H9 (cell line): ENCODE results near the gene EGFL6. TPM values are rescaled to one million over a fixed set of nuclear protein-coding genes. Genes with fewer than 3 reads are reported as not detected.

Experiments
- DNase-seq: peaks from one replicate; pipeline ENCODE4 v3.0.0-alpha.2; 2017
- H2AFZ ChIP-seq: one replicate; pipeline ENCODE4 v1.6.1; 2013; ENCODE audit warnings: mild to moderate bottlenecking, low read length, control low read depth, moderate library complexity
- H2AK5ac ChIP-seq: 2 replicates; pipeline ENCODE4 v1.6.1; 2013; ENCODE audit warnings: low read length, control low read depth, mixed read lengths; ENCODE audit not compliant: insufficient read length
- H2BK120ac ChIP-seq: one replicate; pipeline ENCODE4 v1.6.1; 2013; ENCODE audit warnings: low read depth, mild to moderate bottlenecking, low read length, control low read depth, inconsistent platforms; ENCODE audit not compliant: poor library complexity, severe bottlenecking
- H2BK12ac ChIP-seq: 2 replicates; pipeline ENCODE4 v1.6.1; 2013; ENCODE audit warnings: low read length, control low read depth, mixed read lengths, low read depth; ENCODE audit not compliant: insufficient read length
- H2BK15ac ChIP-seq: 2 replicates; pipeline ENCODE4 v1.6.1; 2013; ENCODE audit warnings: low read depth, low read length, control low read depth
- H2BK20ac ChIP-seq: one replicate; pipeline ENCODE4 v1.6.1; 2013; ENCODE audit warnings: low read depth, mild to moderate bottlenecking, low read length, control low read depth, inconsistent platforms; ENCODE audit not compliant: poor library complexity, severe bottlenecking
- H2BK5ac ChIP-seq: 2 replicates; pipeline ENCODE4 v1.6.1; 2013; ENCODE audit warnings: low read length, control low read depth, mixed read lengths; ENCODE audit not compliant: insufficient read length
- H3K14ac ChIP-seq: 2 replicates; pipeline ENCODE4 v1.6.1; 2013; ENCODE audit warnings: low read length, control low read depth; ENCODE audit not compliant: insufficient read depth
- H3K18ac ChIP-seq: 2 replicates; pipeline ENCODE4 v1.6.1; 2013; ENCODE audit warnings: low read depth, mild to moderate bottlenecking, mixed read lengths, low read length, control low read depth; ENCODE audit not compliant: insufficient read length
- H3K23ac ChIP-seq: 2 replicates; pipeline ENCODE4 v1.6.1; 2013; ENCODE audit warnings: low read length, control low read depth, mixed read lengths, low read depth; ENCODE audit not compliant: insufficient read length
- H3K23me2 ChIP-seq: 2 replicates; pipeline ENCODE4 v1.6.1; 2013; ENCODE audit warnings: low read depth, mild to moderate bottlenecking, mixed read lengths, low read length, control low read depth; ENCODE audit not compliant: insufficient read length, poor library complexity, severe bottlenecking
- H3K27ac ChIP-seq: 2 replicates; pipeline ENCODE4 v1.5.1; 2013; ENCODE audit warnings: low read length, control low read depth, mixed read lengths, low read depth; ENCODE audit not compliant: insufficient read length
- H3K27me3 ChIP-seq: 2 replicates; pipeline ENCODE4 v1.6.1; 2013; ENCODE audit warnings: low read length, control low read depth, inconsistent platforms; ENCODE audit not compliant: insufficient read depth
- H3K4ac ChIP-seq: 2 replicates; pipeline ENCODE4 v1.6.1; 2013; ENCODE audit warnings: low read depth, mild to moderate bottlenecking, control low read depth, inconsistent platforms, low read length, moderate library complexity
- H3K4me1 ChIP-seq: 2 replicates; pipeline ENCODE4 v1.6.1; 2013; ENCODE audit warnings: low read length, control low read depth, inconsistent platforms; ENCODE audit not compliant: insufficient read depth
- H3K4me2 ChIP-seq: 2 replicates; pipeline ENCODE4 v1.6.1; 2013; ENCODE audit warnings: low read length, control low read depth, mixed read lengths; ENCODE audit not compliant: insufficient read length, insufficient read depth
- H3K56ac ChIP-seq: 2 replicates; pipeline ENCODE4 v1.6.1; 2013; ENCODE audit warnings: low read depth, mild to moderate bottlenecking, mixed read lengths, low read length, control low read depth; ENCODE audit not compliant: insufficient read length
- H3K79me1 ChIP-seq: 2 replicates; pipeline ENCODE4 v1.6.1; 2013; ENCODE audit warnings: low read depth, mild to moderate bottlenecking, moderate library complexity, low read length, control low read depth, inconsistent platforms; ENCODE audit not compliant: insufficient read depth, poor library complexity, severe bottlenecking
- H3K79me2 ChIP-seq: 2 replicates; pipeline ENCODE4 v1.6.1; 2013; ENCODE audit warnings: low read length, control low read depth, inconsistent platforms; ENCODE audit not compliant: insufficient read depth
- H3K9ac ChIP-seq: 2 replicates; pipeline ENCODE4 v1.6.1; 2013; ENCODE audit warnings: low read length, control low read depth, mixed read lengths; ENCODE audit not compliant: insufficient read length; ENCODE audit errors: extremely low read depth
- H3K9me3 ChIP-seq: one replicate; pipeline ENCODE4 v1.6.1; 2013; ENCODE audit warnings: low read depth, low read length, inconsistent platforms; ENCODE audit not compliant: control insufficient read depth
- H3T11ph ChIP-seq: one replicate; pipeline ENCODE4 v1.6.1; 2013; ENCODE audit warnings: mild to moderate bottlenecking, low read length, control low read depth, inconsistent platforms
- H4K20me1 ChIP-seq: one replicate; pipeline ENCODE4 v1.6.1; 2013; ENCODE audit not compliant: control insufficient read depth, insufficient read length, insufficient read depth
- H4K5ac ChIP-seq: 2 replicates; pipeline ENCODE4 v1.6.1; 2013; ENCODE audit warnings: low read depth, mild to moderate bottlenecking, mixed read lengths, low read length, control low read depth; ENCODE audit not compliant: insufficient read length
- H4K8ac ChIP-seq: replicated peaks from 2 replicates; pipeline ENCODE4 v1.6.1; 2013; ENCODE audit warnings: low read length, control low read depth, mixed read lengths, low read depth; ENCODE audit not compliant: insufficient read length
- H4K91ac ChIP-seq: 2 replicates; pipeline ENCODE4 v1.6.1; 2013; ENCODE audit warnings: low read depth, mild to moderate bottlenecking, moderate library complexity, mixed read lengths, low read length, control low read depth; ENCODE audit not compliant: insufficient read length
- H3K27ac Mint-ChIP-seq, 3 experiments: 2 replicates in 2 of 3; 3 replicates in 1 of 3; pipeline ENCODE4 v1.8.0; 2020 to 2021; ENCODE audit warnings: mixed read lengths in 3 of 3, mild to moderate bottlenecking in 1 of 3, moderate library complexity in 1 of 3
- H3K27me3 Mint-ChIP-seq: 2 replicates; pipeline ENCODE4 v1.8.0; 2021; ENCODE audit warnings: low read depth, mild to moderate bottlenecking, moderate library complexity, mixed read lengths
- H3K36me3 Mint-ChIP-seq, 3 experiments: 2 replicates in 2 of 3; 3 replicates in 1 of 3; pipeline ENCODE4 v1.8.0; 2020 to 2021; ENCODE audit warnings: low read depth in 3 of 3, mixed read lengths in 3 of 3; ENCODE audit not compliant: insufficient read depth in 1 of 3
- H3K4me1 Mint-ChIP-seq, 2 experiments: 2 replicates each; pipeline ENCODE4 v1.8.0; 2020; ENCODE audit warnings: mixed read lengths in 2 of 2
- H3K4me3 Mint-ChIP-seq, 2 experiments: 2 replicates in 1 of 2; 3 replicates in 1 of 2; pipeline ENCODE4 v1.8.0; 2020 to 2021; ENCODE audit warnings: mild to moderate bottlenecking in 2 of 2, mixed read lengths in 2 of 2, moderate library complexity in 1 of 2
- H3K9me3 Mint-ChIP-seq, 2 experiments: 2 replicates in 1 of 2; 3 replicates in 1 of 2; pipeline ENCODE4 v1.8.0; 2020; ENCODE audit warnings: mild to moderate bottlenecking in 2 of 2, mixed read lengths in 2 of 2, moderate library complexity in 1 of 2
- CTCF ChIP-seq: fragments of 200-600 bp; sonication (generic); conservative IDR thresholded peaks from 3 replicates; pipeline ENCODE4 v1.8.0; 2021; ENCODE audit warnings: antibody characterized with exemption, mild to moderate bottlenecking
- WGBS: extraction: QIAGEN DNeasy Blood & Tissue Kit; methylation state at CpG from one replicate; pipeline ENCODE4 v1.1.7; 2013; ENCODE audit warnings: missing lambda C conversion rate, low lambda C conversion rate, mixed read lengths; ENCODE audit not compliant: insufficient read length; ENCODE audit errors: extremely low coverage; 5-methylcytosine and 5-hydroxymethylcytosine counted together
- total RNA-seq: library from RNA; stranded (reverse); gene quantifications from 2 replicates; pipeline ENCODE4 v1.2.1, GENCODE V29; 2021

Gene EGFL6
- total RNA-seq, 1 experiment from 2014 or later = 0.94 TPM

- H3K9me3 Mint-ChIP-seq = peaks cover 33 to 54% of the 10 kb centered on the region in 2 experiments
These were observed 81.7 kb downstream of the EGFL6 start for GRCh38 chrX:13651150-13651549.

More at GRCh38 chrX:13651150-13651549, 81.7 kb downstream of the EGFL6 start:
- H4K8ac ChIP-seq = no peak overlapping the region
- no peak overlapping the region for H3T11ph ChIP-seq
- no peak overlapping the region for H3K56ac ChIP-seq
- H2BK15ac ChIP-seq = no peak overlapping the region
- no CpG with 5 or more reads among the region's 3 CpGs for WGBS
- H4K20me1 ChIP-seq = no peaks in the 10 kb centered on the region
- no peak for TF ChIP-seq CTCF
- no peak overlapping the region for H3K27ac Mint-ChIP-seq
- no peak overlapping the region for H3K23ac ChIP-seq
- H2BK120ac ChIP-seq = no peak overlapping the region
- no peak overlapping the region for H3K9ac ChIP-seq
- H2BK12ac ChIP-seq = no peak overlapping the region
- no peak overlapping the region for H3K4ac ChIP-seq
- no peak overlapping the region for H3K18ac ChIP-seq
- H2AFZ ChIP-seq = no peak overlapping the region
- no peaks in the 10 kb centered on the region for H3K79me2 ChIP-seq
- no peaks in the 10 kb centered on the region for H3K23me2 ChIP-seq
- H3K4me1 Mint-ChIP-seq = peaks cover 4% of the 10 kb centered on the region in 2 experiments; a peak in 1 of 4 replicates
- no peaks in the 10 kb centered on the region for H3K27me3 ChIP-seq
- no peak overlapping the region for H2AK5ac ChIP-seq
- H4K5ac ChIP-seq = no peak overlapping the region
- H3K36me3 Mint-ChIP-seq = peaks cover 0 to 10% (median 8%) of the 10 kb centered on the region in 3 experiments; a peak in 3 of 7 replicates
- H3K27me3 Mint-ChIP-seq = no peaks in the 10 kb centered on the region; the same call in 1 of the 2 replicates
- H3K4me1 ChIP-seq = no peaks in the 10 kb centered on the region; the same call in 1 of the 2 replicates
- no peak overlapping the region for H3K4me2 ChIP-seq
- no peaks in the 10 kb centered on the region for H3K9me3 ChIP-seq
- H2BK20ac ChIP-seq = no peak overlapping the region
- no peak for DNase-seq
- H4K91ac ChIP-seq = no peak overlapping the region
- H3K4me3 Mint-ChIP-seq = no peak overlapping the region
- H3K79me1 ChIP-seq = no peaks in the 10 kb centered on the region
- no peak overlapping the region for H3K14ac ChIP-seq
- no peak overlapping the region for H2BK5ac ChIP-seq
- no peak overlapping the region for H3K27ac ChIP-seq
